Ectodermal cell (in vitro differentiated cells): ENCODE results near the gene MICU1. TPM values are rescaled to one million over a fixed set of nuclear protein-coding genes. Genes with fewer than 3 reads are reported as not detected.
"Not testable (repeated sequence)": the region's sequence is repeated elsewhere in the genome, so short reads cannot be mapped to it uniquely, and the experiment has no call there.

Experiments used
- H3K27ac ChIP-seq: 2 replicates; pipeline ENCODE4 v1.7.0; 2013; ENCODE audit warnings: mild to moderate bottlenecking, low read depth, low read length; ENCODE audit not compliant: insufficient read depth, poor library complexity, severe bottlenecking
- H3K27me3 ChIP-seq: 2 replicates; pipeline ENCODE4 v1.7.0; 2013; ENCODE audit warnings: mild to moderate bottlenecking, low read length; ENCODE audit not compliant: insufficient read depth, control insufficient read depth, poor library complexity, severe bottlenecking
- H3K36me3 ChIP-seq: one replicate; pipeline ENCODE4 v1.7.0; 2013; ENCODE audit warnings: low read length; ENCODE audit not compliant: control insufficient read depth, insufficient read depth
- H3K4me1 ChIP-seq: one replicate; pipeline ENCODE4 v1.7.0; 2013; ENCODE audit warnings: low read length; ENCODE audit not compliant: control insufficient read depth, insufficient read depth
- H3K4me3 ChIP-seq: 2 replicates; pipeline ENCODE4 v1.7.0; 2013; ENCODE audit warnings: low read depth, low read length, control low read depth; ENCODE audit not compliant: insufficient read depth
- H3K9me3 ChIP-seq: 2 replicates; pipeline ENCODE4 v1.7.0; 2013; ENCODE audit warnings: mild to moderate bottlenecking, low read length, moderate library complexity; ENCODE audit not compliant: control insufficient read depth
- WGBS, 2 experiments: methylation state at CpG; one replicate each; pipeline ENCODE4 v1.1.7; 2013; ENCODE audit warnings: missing lambda C conversion rate in 2 of 2; 5-methylcytosine and 5-hydroxymethylcytosine counted together
- polyA plus RNA-seq, 4 experiments: library from polyadenylated mRNA; stranded (reverse); fragments of 50-300 nt; gene quantifications; one replicate each; pipeline ENCODE4 v1.2.3, GENCODE V29; 2013

The MICU1 gene
- polyA plus RNA-seq (2013, experiment 1 of 4): 45.4 TPM
- 47.0 TPM for polyA plus RNA-seq (2013, experiment 2 of 4)
- 34.5 TPM for polyA plus RNA-seq (2013, experiment 3 of 4)
- 39.8 TPM for polyA plus RNA-seq (2013, experiment 4 of 4)

GRCh38 chr10:72625608-72626443 is at the start of gene MICU1:
Gene MICU1 (minus strand): TSS chr10:72626079. CDS start chr10:72566793, 59,286 bp downstream.
- Histone ChIP-seq H3K4me1 (peaks cover 4% of the 10 kb centered on the region), H3K36me3 (no peaks in the 10 kb centered on the region), H3K27ac (no peak within 1 kb of the TSS), H3K4me3 (peak within 1 kb of the TSS; percentile 96), H3K9me3 (no peaks in the 10 kb centered on the region), H3K27me3 (no peaks in the 10 kb centered on the region)
- 1% methylated on average over 48 to 49 of the region's 49 CpGs for WGBS, 2 experiments

- 95 to 100% methylated on average over 1 to 3 of the region's 5 CpGs for WGBS, 2 experiments
- H3K36me3 ChIP-seq: not testable (repeated sequence)
Measured at GRCh38 chr10:72674174-72674573, 48.3 kb upstream of the MICU1 start.

GRCh38 chr10:72673280-72673679 is 47.4 kb upstream of the MICU1 start:
- Histone ChIP-seq H3K27me3 (no peaks in the 10 kb centered on the region), H3K27ac (no peak overlapping the region), H3K36me3 (no peaks in the 10 kb centered on the region), H3K4me1 (no peaks in the 10 kb centered on the region), H3K4me3 (no peak overlapping the region), H3K9me3 (no peaks in the 10 kb centered on the region)
- 100% methylated on average over 1 of the region's 1 CpG; no CpG with 5 or more reads in 1 of the 2 experiments for WGBS, 2 experiments

More at GRCh38 chr10:72674174-72674573, 48.3 kb upstream of the MICU1 start:
- not testable (repeated sequence) for H3K4me1 ChIP-seq, H3K27ac ChIP-seq, H3K9me3 ChIP-seq, H3K4me3 ChIP-seq, H3K27me3 ChIP-seq

GRCh38 chr10:72667207-72667864 is 41.5 kb upstream of the MICU1 start:
- H3K4me1 ChIP-seq: no peaks in the 10 kb centered on the region
- H3K36me3 ChIP-seq: no peaks in the 10 kb centered on the region
- no peaks in the 10 kb centered on the region for H3K27me3 ChIP-seq
- 85 to 95% methylated on average over 3 of the region's 3 CpGs for WGBS, 2 experiments
- H3K9me3 ChIP-seq: no peaks in the 10 kb centered on the region
- no peak overlapping the region for H3K27ac ChIP-seq
- no peak overlapping the region for H3K4me3 ChIP-seq

GRCh38 chr10:72665925-72666324 is 40.0 kb upstream of the MICU1 start:
- Histone ChIP-seq H3K4me1 (no peaks in the 10 kb centered on the region), H3K9me3 (no peaks in the 10 kb centered on the region), H3K4me3 (no peak overlapping the region), H3K27me3 (no peaks in the 10 kb centered on the region), H3K27ac (no peak overlapping the region), H3K36me3 (no peaks in the 10 kb centered on the region)
- 95% methylated on average over 4 of the region's 4 CpGs for WGBS, 2 experiments

GRCh38 chr10:72663971-72664370 is 38.1 kb upstream of the MICU1 start:
- no peak overlapping the region for H3K4me3 ChIP-seq
- no peaks in the 10 kb centered on the region for H3K9me3 ChIP-seq
- H3K27ac ChIP-seq: no peak overlapping the region
- H3K36me3 ChIP-seq: no peaks in the 10 kb centered on the region
- no peaks in the 10 kb centered on the region for H3K27me3 ChIP-seq
- H3K4me1 ChIP-seq: no peaks in the 10 kb centered on the region

- Histone ChIP-seq H3K4me3 (no peak overlapping the region), H3K27ac (no peak overlapping the region), H3K36me3 (no peaks in the 10 kb centered on the region), H3K27me3 (no peaks in the 10 kb centered on the region), H3K4me1 (no peaks in the 10 kb centered on the region), H3K9me3 (no peaks in the 10 kb centered on the region)
- 94 to 95% methylated on average over 1 of the region's 1 CpG for WGBS, 2 experiments
Measured at GRCh38 chr10:72661431-72661830, 35.6 kb upstream of the MICU1 start.

- Histone ChIP-seq H3K4me1 (no peaks in the 10 kb centered on the region), H3K9me3 (no peaks in the 10 kb centered on the region), H3K27me3 (no peaks in the 10 kb centered on the region), H3K36me3 (no peaks in the 10 kb centered on the region), H3K27ac (no peak overlapping the region), H3K4me3 (no peak overlapping the region)
Measured at GRCh38 chr10:72660220-72660619, 34.3 kb upstream of the MICU1 start.

- Histone ChIP-seq H3K9me3 (no peaks in the 10 kb centered on the region), H3K27me3 (no peaks in the 10 kb centered on the region), H3K4me1 (no peaks in the 10 kb centered on the region), H3K27ac (no peak overlapping the region), H3K36me3 (no peaks in the 10 kb centered on the region), H3K4me3 (no peak overlapping the region)
- WGBS, 2 experiments: 94% methylated on average over 7 to 8 of the region's 8 CpGs
Measured at GRCh38 chr10:72659694-72660093, 33.8 kb upstream of the MICU1 start.

GRCh38 chr10:72658696-72659400 is 33.0 kb upstream of the MICU1 start:
- H3K27me3 ChIP-seq: no peaks in the 10 kb centered on the region
- H3K36me3 ChIP-seq: no peaks in the 10 kb centered on the region
- no peak overlapping the region for H3K27ac ChIP-seq
- H3K4me3 ChIP-seq: no peak overlapping the region
- no peaks in the 10 kb centered on the region for H3K4me1 ChIP-seq
- WGBS, 2 experiments: 79 to 87% methylated on average over 5 of the region's 5 CpGs
- H3K9me3 ChIP-seq: no peaks in the 10 kb centered on the region
